Tibial nerve (tissue), 4 donors: ENCODE results near the gene SHISAL2A. TPM values are rescaled to one million over a fixed set of nuclear protein-coding genes. Genes with fewer than 3 reads are reported as not detected.
"Not testable (repeated sequence)": the region's sequence is repeated elsewhere in the genome, so short reads cannot be mapped to it uniquely, and the experiment has no call there.

ENCODE experiments used
- DNase-seq, 2 donors: peaks; one replicate each; pipeline ENCODE4 v3.0.0-alpha.2; 2019; ENCODE audit warnings: low spot score in 2 of 2
- H3K27ac ChIP-seq, 4 donors: fragments of 200-600 bp; sonication (generic) in 3 of 4; one replicate each; pipeline ENCODE4 v1.5.1; 2017 to 2019; ENCODE audit warnings: mild to moderate bottlenecking in 1 of 4
- H3K27me3 ChIP-seq, 2 donors: fragments of 200-600 bp; sonication (generic) in 1 of 2; one replicate each; pipeline versions ENCODE4 v1.5.1 to v1.6.0; 2017 to 2019
- H3K36me3 ChIP-seq, 3 donors: fragments of 200-600 bp; sonication (generic); one replicate each; pipeline ENCODE4 v1.5.1; 2018 to 2019
- H3K4me1 ChIP-seq, 4 donors: fragments of 200-600 bp; sonication (generic) in 3 of 4; one replicate each; pipeline ENCODE4 v1.5.1; 2017 to 2019
- H3K4me3 ChIP-seq, 4 donors: fragments of 200-600 bp; sonication (generic) in 3 of 4; one replicate each; pipeline ENCODE4 v1.5.1; 2017 to 2019; ENCODE audit warnings: mild to moderate bottlenecking in 1 of 4, moderate library complexity in 1 of 4
- H3K9me3 ChIP-seq, 4 donors: fragments of 200-600 bp; sonication (generic) in 3 of 4; one replicate each; pipeline ENCODE4 v1.5.1; 2017 to 2019
- CTCF ChIP-seq, 5 experiments: fragments of 200-600 bp in 3 of 5; fragments of 450-650 bp in 2 of 5; sonication (generic) in 3 of 5; IDR thresholded peaks; one replicate each; pipeline ENCODE4 v1.5.1; 2016 to 2019; ENCODE audit warnings: antibody characterized with exemption in 5 of 5, mild to moderate bottlenecking in 3 of 5, moderate library complexity in 2 of 5
- EP300 ChIP-seq, 2 donors: sonication (generic); formaldehyde crosslinking; IDR thresholded peaks; one replicate each; pipeline ENCODE4 v1.6.1; 2017; ENCODE audit warnings: antibody characterized with exemption in 2 of 2, mild to moderate bottlenecking in 1 of 2
- POLR2A ChIP-seq, 2 donors: fragments of 450-650 bp; IDR thresholded peaks; one replicate each; pipeline ENCODE4 v1.6.1; 2017; ENCODE audit warnings: antibody characterized with exemption in 2 of 2, mild to moderate bottlenecking in 2 of 2, moderate library complexity in 2 of 2
- WGBS, 2 donors: methylation state at CpG; one replicate each; pipeline ENCODE4 v1.1.5; 2018; 5-methylcytosine and 5-hydroxymethylcytosine counted together
- total RNA-seq, 4 donors: library from RNA; depleted of rRNA; stranded (reverse); fragments of >200 nt; gene quantifications; one replicate each; pipeline ENCODE4 v1.1.0, GENCODE V29; 2016

Gene SHISAL2A
- total RNA-seq, 4 donors from 2014 or later: 1.2 to 1.9 TPM; not detected in 2

- TF ChIP-seq EP300 (IDR thresholded peaks at IDR 0.05) (peak in 1 of 2 donors; percentile 21), CTCF (IDR thresholded peaks at IDR 0.05) (peak; percentile 72 to 89 (median 79))
- not testable (repeated sequence) for H3K4me3 ChIP-seq, H3K4me1 ChIP-seq, H3K9me3 ChIP-seq, H3K27me3 ChIP-seq, H3K27ac ChIP-seq
- DNase-seq: peak; percentile 31 to 64
- H3K36me3 ChIP-seq: peaks cover 0 to 51% (median 6%) of the 10 kb centered on the region in 3 donors
- WGBS, 2 donors: 58 to 65% methylated on average over 17 of the region's 17 CpGs
Observed at GRCh38 chr1:52686261-52686751, 53.3 kb downstream of the SHISAL2A start.

- Histone ChIP-seq H3K4me1 (peaks cover 0 to 2% (median 0%) of the 10 kb centered on the region in 4 donors), H3K4me3 (no peak overlapping the region), H3K27me3 (no peaks in the 10 kb centered on the region), H3K9me3 (no peaks in the 10 kb centered on the region), H3K27ac (no peak overlapping the region), H3K36me3 (peaks cover 0 to 56% (median 6%) of the 10 kb centered on the region in 3 donors)
- TF ChIP-seq EP300 (IDR thresholded peaks at IDR 0.05) (no peak), CTCF (IDR thresholded peaks at IDR 0.05) (no peak), POLR2A (IDR thresholded peaks at IDR 0.05) (no peak)
- 92 to 97% methylated on average over 5 of the region's 5 CpGs for WGBS, 2 donors
- DNase-seq: no peak
Observed at GRCh38 chr1:52686830-52687229, 53.9 kb downstream of the SHISAL2A start.

- 86 to 93% methylated on average over 3 of the region's 3 CpGs for WGBS, 2 donors
- no peak for DNase-seq
- Histone ChIP-seq H3K36me3 (peaks cover 0 to 64% (median 6%) of the 10 kb centered on the region in 3 donors), H3K27ac (no peak overlapping the region), H3K9me3 (no peaks in the 10 kb centered on the region), H3K27me3 (no peaks in the 10 kb centered on the region), H3K4me1 (peaks cover 0 to under 1% (median 0%) of the 10 kb centered on the region in 4 donors), H3K4me3 (no peak overlapping the region)
- TF ChIP-seq EP300 (IDR thresholded peaks at IDR 0.05) (no peak), POLR2A (IDR thresholded peaks at IDR 0.05) (no peak), CTCF (IDR thresholded peaks at IDR 0.05) (no peak)
Observed at GRCh38 chr1:52691821-52692220, 58.9 kb downstream of the SHISAL2A start.

- Histone ChIP-seq H3K36me3 (peaks cover 0 to 55% (median 2%) of the 10 kb centered on the region in 3 donors), H3K4me3 (no peak overlapping the region), H3K27me3 (no peaks in the 10 kb centered on the region), H3K4me1 (peaks cover 0 to 9% (median 0%) of the 10 kb centered on the region in 4 donors), H3K27ac (no peak overlapping the region), H3K9me3 (no peaks in the 10 kb centered on the region)
- WGBS, 2 donors: 91 to 100% methylated on average over 4 of the region's 4 CpGs
- TF ChIP-seq POLR2A (IDR thresholded peaks at IDR 0.05): no peak
- no peak for TF ChIP-seq CTCF (IDR thresholded peaks at IDR 0.05)
- TF ChIP-seq EP300 (IDR thresholded peaks at IDR 0.05): no peak
- no peak for DNase-seq
Observed at GRCh38 chr1:52692697-52693096, 59.7 kb downstream of the SHISAL2A start.

DNA sequence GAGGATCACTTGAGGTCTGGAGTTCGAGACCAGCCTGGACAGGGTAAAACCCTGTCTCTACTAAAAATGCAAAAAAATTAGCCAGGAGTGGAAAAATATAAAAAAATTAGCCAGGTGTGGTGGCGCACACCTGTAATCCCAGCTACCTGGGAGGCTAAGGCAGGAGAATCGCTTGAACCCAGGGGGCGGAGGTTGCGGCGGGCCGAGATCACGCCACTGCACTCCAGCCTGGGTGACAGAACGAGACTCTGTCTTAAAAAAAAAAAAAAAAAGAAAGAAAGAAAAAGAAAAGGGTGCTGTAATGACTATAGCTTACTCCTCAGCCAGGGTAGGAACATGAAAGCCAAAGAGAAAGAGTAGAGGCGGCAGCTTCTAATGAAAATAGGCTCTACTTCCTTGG lies 60.4 kb downstream of the SHISAL2A start:
- WGBS, 2 donors: 95 to 96% methylated on average over 10 of the region's 10 CpGs
- not testable (repeated sequence) for H3K4me3 ChIP-seq, H3K27ac ChIP-seq, H3K27me3 ChIP-seq, DNase-seq, H3K4me1 ChIP-seq, H3K9me3 ChIP-seq
- peaks cover 0 to 48% (median 0%) of the 10 kb centered on the region in 3 donors for H3K36me3 ChIP-seq

- 95 to 97% methylated on average over 1 of the region's 1 CpG for WGBS, 2 donors
- no peak for DNase-seq
- Histone ChIP-seq H3K36me3 (peaks cover 0 to 44% (median 0%) of the 10 kb centered on the region in 3 donors), H3K27ac (no peak overlapping the region), H3K9me3 (no peaks in the 10 kb centered on the region), H3K27me3 (no peaks in the 10 kb centered on the region), H3K4me1 (peaks cover 0 to 14% (median 4%) of the 10 kb centered on the region in 4 donors), H3K4me3 (no peak overlapping the region)
- TF ChIP-seq CTCF (IDR thresholded peaks at IDR 0.05) (no peak), POLR2A (IDR thresholded peaks at IDR 0.05) (no peak), EP300 (IDR thresholded peaks at IDR 0.05) (no peak)
Observed at GRCh38 chr1:52693843-52694242, 60.9 kb downstream of the SHISAL2A start.
